LNCaP clone FGC (cell line): ENCODE measurements around the gene PLEKHM2.

Experiments
- DNase-seq: peaks from one replicate; pipeline ENCODE4 v3.0.0-alpha.2; 2011; ENCODE audit warnings: low read depth
- H3K4me3 ChIP-seq: 2 replicates; pipeline ENCODE4 v1.5.1; 2011; ENCODE audit warnings: mild to moderate bottlenecking, low read depth, low read length, control low read depth
- TF ChIP-seq, protein P1 (sequence below): IDR thresholded peaks from 2 replicates; pipeline ENCODE4 v1.5.1; 2012; ENCODE audit warnings: mild to moderate bottlenecking; ENCODE audit not compliant: control insufficient read depth, insufficient read depth; ENCODE audit errors: extremely low read depth

The PLEKHM2 gene

GRCh38 chr1:15717418-15718125, 33.5 kb downstream of the PLEKHM2 start:
- TF ChIP-seq, protein P1, sequence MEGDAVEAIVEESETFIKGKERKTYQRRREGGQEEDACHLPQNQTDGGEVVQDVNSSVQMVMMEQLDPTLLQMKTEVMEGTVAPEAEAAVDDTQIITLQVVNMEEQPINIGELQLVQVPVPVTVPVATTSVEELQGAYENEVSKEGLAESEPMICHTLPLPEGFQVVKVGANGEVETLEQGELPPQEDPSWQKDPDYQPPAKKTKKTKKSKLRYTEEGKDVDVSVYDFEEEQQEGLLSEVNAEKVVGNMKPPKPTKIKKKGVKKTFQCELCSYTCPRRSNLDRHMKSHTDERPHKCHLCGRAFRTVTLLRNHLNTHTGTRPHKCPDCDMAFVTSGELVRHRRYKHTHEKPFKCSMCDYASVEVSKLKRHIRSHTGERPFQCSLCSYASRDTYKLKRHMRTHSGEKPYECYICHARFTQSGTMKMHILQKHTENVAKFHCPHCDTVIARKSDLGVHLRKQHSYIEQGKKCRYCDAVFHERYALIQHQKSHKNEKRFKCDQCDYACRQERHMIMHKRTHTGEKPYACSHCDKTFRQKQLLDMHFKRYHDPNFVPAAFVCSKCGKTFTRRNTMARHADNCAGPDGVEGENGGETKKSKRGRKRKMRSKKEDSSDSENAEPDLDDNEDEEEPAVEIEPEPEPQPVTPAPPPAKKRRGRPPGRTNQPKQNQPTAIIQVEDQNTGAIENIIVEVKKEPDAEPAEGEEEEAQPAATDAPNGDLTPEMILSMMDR: no peak
- no peak overlapping the region for H3K4me3 ChIP-seq
- no peak for DNase-seq

GRCh38 chr1:15718199-15718601, 34.1 kb downstream of the PLEKHM2 start:
- DNase-seq: no peak
- TF ChIP-seq, protein P1: no peak
- H3K4me3 ChIP-seq: no peak overlapping the region

DNA sequence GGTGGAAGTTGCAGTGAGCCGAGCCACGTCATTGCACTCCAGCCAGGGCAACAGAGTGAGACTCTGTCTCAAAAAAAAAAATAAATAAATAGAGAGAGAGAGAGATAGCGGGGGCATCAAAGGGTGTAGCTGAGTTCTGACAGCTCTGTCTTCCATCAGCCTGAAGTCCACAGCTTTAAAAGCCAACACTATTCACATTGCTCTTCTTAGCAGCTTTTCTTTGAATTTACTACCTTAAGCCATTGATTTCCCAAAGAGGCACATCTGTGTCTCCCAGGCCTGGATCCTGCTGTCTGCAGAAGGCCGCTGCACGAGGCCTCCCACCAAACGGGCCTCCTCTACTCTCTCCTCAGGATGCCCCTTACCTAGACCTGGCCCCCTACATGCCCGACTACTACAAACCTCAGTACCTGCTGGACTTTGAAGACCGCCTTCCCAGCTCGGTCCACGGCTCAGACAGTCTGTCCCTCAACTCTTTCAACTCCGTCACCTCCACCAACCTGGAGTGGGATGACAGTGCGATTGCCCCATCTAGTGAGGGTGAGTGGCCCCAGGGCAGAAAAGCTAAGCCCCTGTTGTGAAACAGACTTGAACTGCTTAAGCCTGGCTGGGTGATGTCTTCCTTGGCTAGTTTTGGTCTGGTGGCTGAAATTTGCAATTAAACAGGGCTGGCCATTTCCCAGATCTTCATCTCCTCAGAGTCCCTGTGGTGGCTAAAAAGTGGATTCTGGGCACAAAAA, 35.4 kb downstream of the PLEKHM2 start:
- H3K4me3 ChIP-seq: no peak overlapping the region
- DNase-seq: no peak
- TF ChIP-seq, protein P1: no peak

DNA sequence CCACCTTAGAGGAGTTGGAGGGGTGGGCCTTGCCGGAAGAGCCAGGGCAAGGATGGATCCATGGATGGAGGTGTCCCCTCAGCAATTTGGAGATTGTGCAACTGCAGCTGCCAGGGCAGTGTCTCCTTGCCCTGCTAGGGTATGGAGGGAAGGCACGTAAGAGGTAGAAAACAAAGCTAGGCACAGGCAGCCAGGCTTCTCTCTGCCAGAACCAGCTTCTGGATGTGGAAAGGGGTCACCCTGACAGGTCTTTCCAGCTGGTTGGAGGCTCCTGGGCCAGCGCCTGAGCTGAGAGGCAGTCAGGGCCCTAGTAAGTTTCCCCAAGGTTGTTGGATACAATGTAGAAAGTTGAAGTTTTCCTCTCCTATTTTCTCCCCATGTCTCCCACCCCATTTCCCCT, 36.7 kb downstream of the PLEKHM2 start:
- no peak overlapping the region for H3K4me3 ChIP-seq
- DNase-seq: no peak
- TF ChIP-seq, protein P1: no peak

DNA sequence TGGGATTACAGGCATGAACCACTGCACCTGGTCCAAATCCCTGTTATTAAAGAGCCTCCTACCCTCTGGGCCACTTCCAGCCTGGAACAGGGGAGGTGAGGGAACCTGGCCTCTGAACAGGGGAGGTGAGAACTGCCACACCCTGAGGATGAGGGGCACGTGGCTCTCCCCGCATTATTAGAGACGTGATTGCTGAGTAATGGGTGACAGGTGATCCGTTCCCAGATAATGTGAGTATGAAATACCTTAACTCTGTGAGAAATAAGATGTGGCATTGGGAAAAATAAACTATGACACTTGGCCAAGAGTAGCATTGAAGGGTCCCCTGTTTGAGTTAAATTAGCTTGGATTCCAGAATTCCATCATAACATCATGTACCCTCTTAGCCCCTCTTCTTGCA, 38.3 kb downstream of the PLEKHM2 start:
- TF ChIP-seq, protein P1: no peak
- H3K4me3 ChIP-seq: no peak overlapping the region
- no peak for DNase-seq

GRCh38 chr1:15722836-15723532, 38.9 kb downstream of the PLEKHM2 start:
- no peak overlapping the region for H3K4me3 ChIP-seq
- DNase-seq: no peak
- TF ChIP-seq, protein P1: no peak
